ENCODE data around the gene DLX1. TPM values are rescaled to one million over a fixed set of nuclear protein-coding genes. Genes with fewer than 3 reads are reported as not detected.

Gene DLX1
- total and polyA plus RNA-seq, 9 of the 15 experiments (the other 6 are each of a cell fraction or from before 2014, with no cell fraction given): 1.9 to 26.2 (median 9.6) TPM

DNA sequence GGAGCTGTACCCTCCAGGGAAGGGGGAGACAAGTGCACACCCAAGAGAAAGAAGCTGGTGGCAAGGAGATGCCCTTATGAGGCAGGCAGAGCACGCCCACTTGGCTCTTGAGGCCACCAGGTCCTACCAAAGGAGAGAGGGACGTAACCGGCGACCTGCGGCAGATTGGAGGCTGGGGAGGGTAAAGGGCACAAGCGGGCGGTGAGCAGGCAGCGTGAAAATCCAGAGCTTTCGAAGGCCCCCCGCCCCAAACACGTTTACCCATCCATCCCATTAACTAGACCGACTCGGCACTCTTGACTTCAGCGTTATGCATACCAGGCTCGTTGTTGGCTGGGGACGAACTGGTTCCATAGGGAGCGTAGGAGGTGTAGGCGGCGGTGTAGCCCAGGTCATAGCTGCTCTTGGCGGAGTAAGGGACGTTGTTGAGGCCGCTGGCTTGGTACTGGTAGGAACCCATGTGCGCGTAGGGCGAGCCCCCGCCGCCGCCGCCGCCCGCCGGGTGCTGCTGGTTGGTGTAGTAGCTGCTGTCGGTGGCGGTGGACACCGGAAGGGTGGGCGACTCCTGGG is 16.6 kb downstream of the DLX1 start (continued):
- TF ChIP-seq ZNF551 (CRISPR knock-in tag; IDR thresholded peaks at IDR 0.05): no peak
- no peak for TF ChIP-seq NELFE (IDR thresholded peaks at IDR 0.05; ENCODE audit: insufficient read depth, insufficient read length)
- TF ChIP-seq FOXK1 (CRISPR knock-in tag; IDR thresholded peaks at IDR 0.05; ENCODE audit: borderline replicate concordance): no peak
- no peak for TF ChIP-seq EHMT2 (IDR thresholded peaks at IDR 0.05)
- TF ChIP-seq ZNF134 (CRISPR knock-in tag; conservative IDR thresholded peaks at IDR 0.05): no peak
- TF ChIP-seq ZBTB1 (CRISPR knock-in tag; IDR thresholded peaks at IDR 0.05; ENCODE audit: borderline replicate concordance, low read depth): no peak
- peak; percentile 58 for TF ChIP-seq ZNF511 (CRISPR knock-in tag; IDR thresholded peaks at IDR 0.05)
- TF ChIP-seq BMI1 (IDR thresholded peaks at IDR 0.05; ENCODE audit: low read length): no peak
- TF ChIP-seq ARID1B (IDR thresholded peaks at IDR 0.05): no peak
- TF ChIP-seq, protein P1, sequence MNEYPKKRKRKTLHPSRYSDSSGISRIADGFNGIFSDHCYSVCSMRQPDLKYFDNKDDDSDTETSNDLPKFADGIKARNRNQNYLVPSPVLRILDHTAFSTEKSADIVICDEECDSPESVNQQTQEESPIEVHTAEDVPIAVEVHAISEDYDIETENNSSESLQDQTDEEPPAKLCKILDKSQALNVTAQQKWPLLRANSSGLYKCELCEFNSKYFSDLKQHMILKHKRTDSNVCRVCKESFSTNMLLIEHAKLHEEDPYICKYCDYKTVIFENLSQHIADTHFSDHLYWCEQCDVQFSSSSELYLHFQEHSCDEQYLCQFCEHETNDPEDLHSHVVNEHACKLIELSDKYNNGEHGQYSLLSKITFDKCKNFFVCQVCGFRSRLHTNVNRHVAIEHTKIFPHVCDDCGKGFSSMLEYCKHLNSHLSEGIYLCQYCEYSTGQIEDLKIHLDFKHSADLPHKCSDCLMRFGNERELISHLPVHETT (CRISPR knock-in tag; conservative IDR thresholded peaks at IDR 0.05 in 1 of 2, IDR thresholded peaks at IDR 0.05 in 1 of 2): no peak
- TF ChIP-seq, protein P2, sequence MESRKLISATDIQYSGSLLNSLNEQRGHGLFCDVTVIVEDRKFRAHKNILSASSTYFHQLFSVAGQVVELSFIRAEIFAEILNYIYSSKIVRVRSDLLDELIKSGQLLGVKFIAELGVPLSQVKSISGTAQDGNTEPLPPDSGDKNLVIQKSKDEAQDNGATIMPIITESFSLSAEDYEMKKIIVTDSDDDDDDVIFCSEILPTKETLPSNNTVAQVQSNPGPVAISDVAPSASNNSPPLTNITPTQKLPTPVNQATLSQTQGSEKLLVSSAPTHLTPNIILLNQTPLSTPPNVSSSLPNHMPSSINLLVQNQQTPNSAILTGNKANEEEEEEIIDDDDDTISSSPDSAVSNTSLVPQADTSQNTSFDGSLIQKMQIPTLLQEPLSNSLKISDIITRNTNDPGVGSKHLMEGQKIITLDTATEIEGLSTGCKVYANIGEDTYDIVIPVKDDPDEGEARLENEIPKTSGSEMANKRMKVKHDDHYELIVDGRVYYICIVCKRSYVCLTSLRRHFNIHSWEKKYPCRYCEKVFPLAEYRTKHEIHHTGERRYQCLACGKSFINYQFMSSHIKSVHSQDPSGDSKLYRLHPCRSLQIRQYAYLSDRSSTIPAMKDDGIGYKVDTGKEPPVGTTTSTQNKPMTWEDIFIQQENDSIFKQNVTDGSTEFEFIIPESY (CRISPR knock-in tag; IDR thresholded peaks at IDR 0.05): peak; percentile 86
- TF ChIP-seq, protein P3, sequence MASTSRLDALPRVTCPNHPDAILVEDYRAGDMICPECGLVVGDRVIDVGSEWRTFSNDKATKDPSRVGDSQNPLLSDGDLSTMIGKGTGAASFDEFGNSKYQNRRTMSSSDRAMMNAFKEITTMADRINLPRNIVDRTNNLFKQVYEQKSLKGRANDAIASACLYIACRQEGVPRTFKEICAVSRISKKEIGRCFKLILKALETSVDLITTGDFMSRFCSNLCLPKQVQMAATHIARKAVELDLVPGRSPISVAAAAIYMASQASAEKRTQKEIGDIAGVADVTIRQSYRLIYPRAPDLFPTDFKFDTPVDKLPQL (IDR thresholded peaks at IDR 0.05; ENCODE audit: extremely low read depth, insufficient read length): no peak
- TF ChIP-seq FOXM1 (IDR thresholded peaks at IDR 0.05; ENCODE audit: low read depth): no peak
- TF ChIP-seq FOXM1 (CRISPR knock-in tag; IDR thresholded peaks at IDR 0.05; ENCODE audit: low read depth): peak; percentile 70; the same call in 1 of the 2 replicates
- peak; percentile 0; the same call in 1 of the 2 replicates for TF ChIP-seq RBFOX2 (IDR thresholded peaks at IDR 0.05; ENCODE audit: low read depth, low read length)
- no peak for TF ChIP-seq TAF9B (IDR thresholded peaks at IDR 0.05; ENCODE audit: partially characterized antibody)
- no peak for TF ChIP-seq PHTF2 (CRISPR knock-in tag; IDR thresholded peaks at IDR 0.05)
- TF ChIP-seq USF2 (CRISPR knock-in tag; IDR thresholded peaks at IDR 0.05): no peak
- no peak for TF ChIP-seq SPI1 (IDR thresholded peaks at IDR 0.05; ENCODE audit: borderline replicate concordance, low read depth, low read length)
- TF ChIP-seq TCF15 (CRISPR knock-in tag; IDR thresholded peaks at IDR 0.05): no peak
- TF ChIP-seq, protein P4, sequence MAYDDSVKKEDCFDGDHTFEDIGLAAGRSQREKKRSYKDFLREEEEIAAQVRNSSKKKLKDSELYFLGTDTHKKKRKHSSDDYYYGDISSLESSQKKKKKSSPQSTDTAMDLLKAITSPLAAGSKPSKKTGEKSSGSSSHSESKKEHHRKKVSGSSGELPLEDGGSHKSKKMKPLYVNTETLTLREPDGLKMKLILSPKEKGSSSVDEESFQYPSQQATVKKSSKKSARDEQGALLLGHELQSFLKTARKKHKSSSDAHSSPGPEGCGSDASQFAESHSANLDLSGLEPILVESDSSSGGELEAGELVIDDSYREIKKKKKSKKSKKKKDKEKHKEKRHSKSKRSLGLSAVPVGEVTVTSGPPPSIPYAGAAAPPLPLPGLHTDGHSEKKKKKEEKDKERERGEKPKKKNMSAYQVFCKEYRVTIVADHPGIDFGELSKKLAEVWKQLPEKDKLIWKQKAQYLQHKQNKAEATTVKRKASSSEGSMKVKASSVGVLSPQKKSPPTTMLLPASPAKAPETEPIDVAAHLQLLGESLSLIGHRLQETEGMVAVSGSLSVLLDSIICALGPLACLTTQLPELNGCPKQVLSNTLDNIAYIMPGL (CRISPR knock-in tag; IDR thresholded peaks at IDR 0.05): no peak

Measured in K562 (cell line).